ENCODE measurements around the gene CCNYL1.

DNA sequence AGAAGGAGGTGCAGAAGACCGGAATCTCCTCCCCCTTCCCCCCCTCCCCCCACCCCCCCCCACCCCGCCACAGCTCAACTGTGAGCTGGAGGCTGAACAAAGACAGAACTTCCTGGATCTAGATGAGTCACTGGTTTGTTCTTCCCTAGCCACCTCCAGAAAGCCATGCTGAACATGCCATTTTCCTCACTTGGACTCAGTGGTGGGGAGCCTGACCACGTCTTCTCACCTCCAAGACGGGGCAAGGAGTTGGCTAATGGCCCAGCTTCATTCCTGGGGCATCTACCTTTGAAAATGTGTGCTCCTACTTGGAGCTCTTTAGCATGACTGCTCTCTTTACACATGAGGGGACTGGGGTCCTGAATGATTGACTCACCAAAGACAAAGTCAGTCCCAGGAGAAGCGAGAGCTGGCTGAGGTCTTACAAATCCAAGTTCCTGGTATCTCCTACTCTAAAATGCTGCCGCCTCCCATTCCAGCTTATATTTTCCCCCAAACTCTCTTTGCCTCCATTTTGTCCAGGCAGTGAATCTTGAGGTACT is 80.9 kb downstream of the CCNYL1 start:
- TF ChIP-seq, protein P1, sequence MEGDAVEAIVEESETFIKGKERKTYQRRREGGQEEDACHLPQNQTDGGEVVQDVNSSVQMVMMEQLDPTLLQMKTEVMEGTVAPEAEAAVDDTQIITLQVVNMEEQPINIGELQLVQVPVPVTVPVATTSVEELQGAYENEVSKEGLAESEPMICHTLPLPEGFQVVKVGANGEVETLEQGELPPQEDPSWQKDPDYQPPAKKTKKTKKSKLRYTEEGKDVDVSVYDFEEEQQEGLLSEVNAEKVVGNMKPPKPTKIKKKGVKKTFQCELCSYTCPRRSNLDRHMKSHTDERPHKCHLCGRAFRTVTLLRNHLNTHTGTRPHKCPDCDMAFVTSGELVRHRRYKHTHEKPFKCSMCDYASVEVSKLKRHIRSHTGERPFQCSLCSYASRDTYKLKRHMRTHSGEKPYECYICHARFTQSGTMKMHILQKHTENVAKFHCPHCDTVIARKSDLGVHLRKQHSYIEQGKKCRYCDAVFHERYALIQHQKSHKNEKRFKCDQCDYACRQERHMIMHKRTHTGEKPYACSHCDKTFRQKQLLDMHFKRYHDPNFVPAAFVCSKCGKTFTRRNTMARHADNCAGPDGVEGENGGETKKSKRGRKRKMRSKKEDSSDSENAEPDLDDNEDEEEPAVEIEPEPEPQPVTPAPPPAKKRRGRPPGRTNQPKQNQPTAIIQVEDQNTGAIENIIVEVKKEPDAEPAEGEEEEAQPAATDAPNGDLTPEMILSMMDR (IDR thresholded peaks at IDR 0.05 in 4 of 5, conservative IDR thresholded peaks at IDR 0.05 in 1 of 5): no peak
- no peak for TF ChIP-seq POLR2A (IDR thresholded peaks at IDR 0.05)
